Activated CD8-positive, alpha-beta memory T cell treated with anti-CD3 and anti-CD28 coated beads, Interleukin-2, amount 50 U/mL, for 24 hours (primary cell): ENCODE measurements around the gene PCNX1.

Experiments used
- DNase-seq: peaks from one replicate; pipeline ENCODE4 v3.0.0-alpha.2; 2020; ENCODE audit errors: extremely low read depth

Gene PCNX1

GRCh38 chr14:71163050-71163841 lies 256.0 kb downstream of the PCNX1 start:
- DNase-seq, result no peak

GRCh38 chr14:71163842-71164629 lies 256.8 kb downstream of the PCNX1 start:
- DNase-seq, result no peak
